Activated T-cell treated with anti-CD3 and anti-CD28 coated beads, Interleukin-2, amount 50 U/mL, for 72 hours (primary cell): ENCODE results near the gene FBXW7. TPM values are rescaled to one million over a fixed set of nuclear protein-coding genes. Genes with fewer than 3 reads are reported as not detected.

Experiments
- ATAC-seq, 2 donors: fragments of 150-1000 bp; cut with Tn5 transposase; replicated peaks in 1 of 2; 2 replicates each; pipeline ENCODE4 v1.10.0; 2021; ENCODE audit warnings: moderate library complexity in 2 of 2, mild to moderate bottlenecking in 1 of 2
- DNase-seq, 2 donors: peaks; one replicate each; pipeline ENCODE4 v3.0.0; 2021 to 2022; ENCODE audit warnings: mixed read lengths in 1 of 2
- H3K27ac Mint-ChIP-seq: one replicate; pipeline ENCODE4 v1.8.0; 2022; ENCODE audit warnings: mild to moderate bottlenecking, moderate library complexity, mixed read lengths
- H3K27me3 Mint-ChIP-seq: one replicate; pipeline ENCODE4 v1.8.0; 2022; ENCODE audit warnings: low read depth, mixed read lengths
- H3K36me3 Mint-ChIP-seq, 2 donors: one replicate each; pipeline ENCODE4 v1.8.0; 2022; ENCODE audit warnings: mixed read lengths in 2 of 2, mild to moderate bottlenecking in 1 of 2; ENCODE audit not compliant: insufficient read depth in 2 of 2
- H3K4me1 Mint-ChIP-seq: one replicate; pipeline ENCODE4 v1.8.0; 2022; ENCODE audit warnings: low read depth, mixed read lengths
- H3K4me3 Mint-ChIP-seq, 2 donors: one replicate each; pipeline ENCODE4 v1.8.0; 2022; ENCODE audit warnings: mild to moderate bottlenecking in 2 of 2, mixed read lengths in 2 of 2, moderate library complexity in 2 of 2
- H3K9me3 Mint-ChIP-seq, 2 donors: one replicate each; pipeline ENCODE4 v1.8.0; 2022; ENCODE audit warnings: mixed read lengths in 2 of 2
- total RNA-seq, 2 donors: library from RNA; stranded (reverse); gene quantifications; one replicate each; pipeline ENCODE4 v1.2.3, GENCODE V29; 2022

The FBXW7 gene
- total RNA-seq, 2 donors from 2014 or later: 37.6 to 40.9 TPM

DNA sequence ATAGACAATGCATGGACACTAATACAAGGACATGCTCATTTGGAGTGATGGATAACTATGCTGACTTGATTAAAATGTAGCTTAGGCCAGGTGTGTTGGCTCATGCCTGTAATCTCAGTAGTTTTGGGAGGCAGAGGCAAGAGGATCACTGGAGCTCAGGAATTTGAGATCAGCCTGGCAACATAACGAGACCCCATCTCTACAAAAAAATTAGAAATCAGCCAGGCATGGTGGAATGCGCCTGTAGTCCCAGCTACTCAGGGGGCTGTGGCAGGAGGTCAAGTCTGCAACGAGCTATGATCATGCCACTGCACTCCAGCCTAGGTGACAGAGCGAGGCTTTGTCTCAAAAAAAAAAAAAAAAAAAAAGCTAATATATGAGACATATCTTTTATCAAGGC, 196.3 kb downstream of the FBXW7 start:
- Mint-ChIP-seq H3K27ac (no peak overlapping the region), H3K4me3 (no peak overlapping the region), H3K9me3 (no peaks in the 10 kb centered on the region), H3K36me3 (no peaks in the 10 kb centered on the region), H3K4me1 (no peaks in the 10 kb centered on the region), H3K27me3 (no peaks in the 10 kb centered on the region)
- no peak for ATAC-seq
- no peak for DNase-seq

DNA sequence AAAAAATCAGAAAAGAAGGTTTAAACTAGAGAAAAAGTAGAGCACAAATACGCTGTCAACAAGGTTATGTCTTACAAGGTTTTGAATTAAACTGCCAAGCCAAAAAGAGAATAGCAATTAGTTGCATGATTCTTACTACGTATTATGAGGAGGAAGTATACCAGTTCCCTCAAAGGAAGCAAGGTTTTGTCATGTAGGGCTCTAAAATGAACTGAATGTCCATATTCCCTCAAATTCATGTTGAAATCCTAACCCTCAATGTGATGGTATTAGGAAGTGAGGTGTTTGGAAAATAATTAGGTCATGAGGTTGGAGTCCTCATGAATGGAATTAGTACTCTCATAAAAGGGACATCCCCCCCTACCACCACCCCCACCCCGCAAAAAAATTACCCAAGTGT, 201.0 kb downstream of the FBXW7 start:
- H3K27ac Mint-ChIP-seq: no peak overlapping the region
- no peaks in the 10 kb centered on the region for H3K27me3 Mint-ChIP-seq
- H3K36me3 Mint-ChIP-seq: peaks cover 0 to 5% of the 10 kb centered on the region in 2 donors

DNA sequence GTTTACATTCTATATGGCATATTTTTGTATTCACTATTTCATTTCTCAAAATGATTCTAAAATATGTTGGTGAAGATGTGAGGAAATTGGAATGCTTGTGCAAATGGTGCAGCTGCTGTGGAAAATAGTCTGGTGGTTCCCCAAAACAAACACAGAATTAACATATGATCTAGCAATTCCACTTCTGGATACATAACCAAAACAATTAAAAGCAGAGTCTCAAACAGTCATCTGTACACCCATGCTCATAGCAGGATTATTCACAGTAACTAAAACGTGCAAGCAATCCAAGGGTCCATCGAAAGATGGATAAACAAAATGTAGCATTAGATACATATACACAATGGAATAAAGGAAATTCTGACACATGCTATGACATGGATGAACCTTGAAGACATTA, 204.8 kb downstream of the FBXW7 start:
- Mint-ChIP-seq H3K4me1 (peaks cover 19% of the 10 kb centered on the region), H3K36me3 (peaks cover 2 to 14% of the 10 kb centered on the region in 2 donors), H3K27me3 (no peaks in the 10 kb centered on the region), H3K27ac (no peak overlapping the region), H3K9me3 (no peaks in the 10 kb centered on the region), H3K4me3 (no peak overlapping the region)
- no peak for ATAC-seq
- no peak for DNase-seq

More for the DNA sequence above, 201.0 kb downstream of the FBXW7 start:
- DNase-seq (no peak), ATAC-seq (no peak)
- Mint-ChIP-seq H3K4me1 (no peaks in the 10 kb centered on the region), H3K9me3 (no peaks in the 10 kb centered on the region), H3K4me3 (no peak overlapping the region)

DNA sequence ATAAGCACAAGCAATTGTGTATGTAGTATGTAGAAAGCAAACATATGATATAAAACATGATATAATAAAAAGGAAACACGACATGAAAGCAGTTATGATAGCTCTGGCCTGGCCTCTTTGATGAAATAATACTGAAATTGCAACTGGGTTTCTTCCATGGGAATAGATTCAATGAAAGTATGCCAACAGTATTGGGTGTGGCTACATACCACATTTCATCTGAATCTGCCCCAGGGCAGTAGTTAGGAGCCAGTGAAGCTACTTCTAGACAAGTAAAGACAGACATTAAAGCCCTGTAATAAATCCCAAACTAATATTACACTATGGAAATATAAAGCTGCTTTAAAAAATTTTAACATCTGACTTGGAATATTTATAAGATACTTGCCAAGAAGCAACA, 207.3 kb downstream of the FBXW7 start:
- no peaks in the 10 kb centered on the region for H3K27me3 Mint-ChIP-seq
- no peak for ATAC-seq
- no peak for DNase-seq
- no peak overlapping the region for H3K4me3 Mint-ChIP-seq
- no peaks in the 10 kb centered on the region for H3K9me3 Mint-ChIP-seq
- H3K36me3 Mint-ChIP-seq: peaks cover 3 to 14% of the 10 kb centered on the region in 2 donors
- no peak overlapping the region for H3K27ac Mint-ChIP-seq
- peaks cover 19% of the 10 kb centered on the region for H3K4me1 Mint-ChIP-seq

DNA sequence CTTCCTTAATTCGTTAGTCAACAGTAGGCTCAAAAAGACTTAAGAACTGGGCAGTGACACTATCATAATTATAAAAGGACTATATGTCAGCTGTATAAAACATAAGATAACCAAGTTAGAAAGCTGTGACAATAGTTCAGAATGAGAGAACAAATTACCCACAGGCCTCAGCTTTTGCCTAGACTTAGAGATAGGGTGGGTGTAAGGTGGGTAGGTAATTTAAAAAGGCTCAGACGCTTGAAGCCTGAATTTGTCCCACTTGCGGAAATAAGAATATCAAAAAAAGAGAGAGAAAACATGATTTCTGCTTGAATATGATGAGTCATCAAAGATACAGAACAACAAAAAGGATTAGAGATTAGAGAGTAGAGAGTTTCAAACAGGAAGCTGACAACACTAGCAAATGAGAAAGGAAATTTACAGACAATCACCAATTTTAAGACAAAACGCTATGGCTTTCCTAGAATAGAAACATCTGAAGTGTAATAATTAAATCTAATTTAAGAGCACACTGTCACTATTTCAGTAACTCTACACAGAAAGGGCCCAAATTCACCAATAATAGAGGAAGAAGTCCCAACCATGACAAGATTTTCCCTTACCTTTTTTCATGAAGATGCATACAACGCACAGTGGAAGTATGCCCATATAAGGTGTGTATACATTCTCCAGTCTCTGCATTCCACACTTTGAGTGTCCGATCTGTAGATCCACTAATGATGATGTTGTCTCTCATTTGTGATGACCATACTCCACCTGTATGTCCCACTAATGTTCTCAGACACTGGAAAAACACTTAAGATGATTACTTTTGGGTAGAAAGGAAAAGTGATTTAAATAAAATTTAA, 208.1 kb downstream of the FBXW7 start:
- DNase-seq: no peak
- Mint-ChIP-seq H3K4me1 (peaks cover 19% of the 10 kb centered on the region), H3K9me3 (no peaks in the 10 kb centered on the region), H3K36me3 (peaks cover 3 to 18% of the 10 kb centered on the region in 2 donors), H3K4me3 (peak overlapping the region in 1 of 2 donors; percentile 48), H3K27ac (peak overlapping the region; percentile 63), H3K27me3 (no peaks in the 10 kb centered on the region)
- ATAC-seq: no peak

DNA sequence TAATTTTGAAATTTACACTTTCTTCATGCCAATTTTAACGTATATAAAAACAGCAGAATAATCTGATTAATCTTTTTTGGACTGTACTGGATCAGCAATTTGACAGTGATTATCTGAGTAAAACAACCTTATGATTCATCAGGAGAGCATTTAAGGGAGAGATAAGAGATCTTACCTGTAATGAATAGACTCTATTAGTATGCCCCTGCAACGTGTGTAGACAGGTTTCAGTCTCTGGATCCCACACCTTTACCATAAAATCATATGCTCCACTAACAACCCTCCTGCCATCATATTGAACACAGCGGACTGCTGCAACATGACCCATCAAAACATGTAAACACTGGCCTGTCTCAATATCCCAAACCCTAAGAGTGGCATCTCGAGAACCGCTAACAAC, 210.1 kb downstream of the FBXW7 start:
- Mint-ChIP-seq H3K9me3 (no peaks in the 10 kb centered on the region), H3K27ac (no peak overlapping the region), H3K4me1 (peaks cover 19% of the 10 kb centered on the region), H3K36me3 (peaks cover 3 to 22% of the 10 kb centered on the region in 2 donors), H3K27me3 (no peaks in the 10 kb centered on the region), H3K4me3 (no peak overlapping the region)
- no peak for DNase-seq
- no peak for ATAC-seq

DNA sequence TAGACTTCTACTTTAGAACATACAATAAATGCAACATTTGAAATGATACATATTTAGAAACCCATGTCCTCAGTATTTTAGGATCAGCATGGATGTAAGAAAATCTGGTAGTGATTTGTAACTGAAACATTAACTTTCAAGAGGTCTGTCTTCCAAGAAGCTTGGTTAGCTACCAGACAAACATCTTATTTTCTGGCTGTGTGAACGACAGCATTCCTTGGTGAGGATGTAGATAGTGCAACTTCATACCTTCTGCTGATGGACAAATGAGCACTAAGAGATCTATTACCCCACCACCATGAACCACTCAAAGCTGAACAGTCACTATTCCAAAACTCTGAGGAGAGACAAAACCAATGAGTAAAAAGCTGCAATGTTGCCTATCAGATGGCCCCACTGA, 212.7 kb downstream of the FBXW7 start:
- no peak for DNase-seq
- no peaks in the 10 kb centered on the region for H3K9me3 Mint-ChIP-seq
- ATAC-seq: no peak
- H3K27ac Mint-ChIP-seq: no peak overlapping the region
- H3K4me1 Mint-ChIP-seq: peaks cover 12% of the 10 kb centered on the region
- no peaks in the 10 kb centered on the region for H3K27me3 Mint-ChIP-seq
- H3K4me3 Mint-ChIP-seq: no peak overlapping the region
- H3K36me3 Mint-ChIP-seq: peaks cover 3 to 18% of the 10 kb centered on the region in 2 donors

DNA sequence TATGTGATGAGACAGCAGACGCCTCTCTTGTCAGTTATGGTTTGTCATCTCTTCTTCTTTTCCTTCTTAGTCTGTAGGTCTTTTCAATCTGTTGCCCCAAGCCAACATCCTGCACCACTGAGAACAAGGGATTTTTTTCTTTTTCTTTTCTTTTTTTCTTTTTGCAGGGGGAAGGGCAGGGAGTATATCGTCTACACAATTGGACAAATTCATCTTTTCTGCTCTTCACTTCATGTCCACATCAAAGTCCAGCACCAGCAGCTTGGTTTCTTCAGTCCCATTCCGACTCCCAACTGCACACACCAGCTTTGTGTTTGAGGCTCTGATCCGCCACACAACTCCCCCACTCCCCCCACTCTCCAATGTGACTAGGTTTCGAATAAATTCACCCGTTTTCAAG, 213.2 kb downstream of the FBXW7 start:
- no peak for ATAC-seq
- no peak overlapping the region for H3K4me3 Mint-ChIP-seq
- peaks cover 2 to 12% of the 10 kb centered on the region in 2 donors for H3K36me3 Mint-ChIP-seq
- peaks cover 7% of the 10 kb centered on the region for H3K4me1 Mint-ChIP-seq
- no peaks in the 10 kb centered on the region for H3K27me3 Mint-ChIP-seq
- no peak for DNase-seq
- H3K9me3 Mint-ChIP-seq: no peaks in the 10 kb centered on the region
- no peak overlapping the region for H3K27ac Mint-ChIP-seq

DNA sequence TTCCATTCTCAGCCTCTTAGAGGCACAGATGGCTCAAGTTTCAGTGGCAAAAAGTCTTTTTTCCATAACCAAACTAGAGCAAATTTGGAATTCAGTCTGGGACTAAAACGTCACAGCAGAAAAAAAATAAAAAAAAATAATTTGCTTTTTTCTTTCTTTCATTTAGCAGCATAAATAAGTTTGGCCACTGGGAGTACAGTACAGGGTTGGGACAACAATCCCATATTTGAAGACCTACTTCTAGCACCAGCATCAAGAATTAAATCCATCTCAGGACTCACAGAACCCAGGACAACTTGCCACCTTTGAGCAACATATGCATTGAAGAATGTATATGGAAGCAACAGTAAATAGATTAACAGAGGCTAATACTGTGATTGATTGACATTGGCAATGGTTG, 214.0 kb downstream of the FBXW7 start:
- Mint-ChIP-seq H3K4me3 (no peak overlapping the region), H3K27me3 (no peaks in the 10 kb centered on the region), H3K4me1 (no peaks in the 10 kb centered on the region), H3K27ac (no peak overlapping the region), H3K36me3 (peaks cover 2 to 12% of the 10 kb centered on the region in 2 donors), H3K9me3 (no peaks in the 10 kb centered on the region)
- no peak for ATAC-seq
- no peak for DNase-seq

DNA sequence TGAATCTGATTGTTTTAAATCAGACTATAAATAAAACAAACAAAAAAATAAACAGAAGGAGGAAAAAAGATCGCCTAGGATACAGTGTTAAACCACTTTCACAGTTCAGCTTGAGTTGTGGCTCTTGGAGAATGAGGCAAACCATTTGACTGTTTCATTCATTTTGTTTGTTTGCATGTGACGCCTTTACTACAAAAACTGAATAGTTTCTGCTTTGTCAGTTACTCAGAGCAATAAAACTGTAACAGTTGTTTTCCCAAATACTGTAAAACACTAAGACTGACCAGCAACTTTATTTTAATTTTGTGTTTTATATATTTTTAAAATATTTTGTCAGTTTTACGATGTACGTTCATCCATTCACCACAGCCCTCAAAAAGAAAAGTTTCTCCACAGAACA, 214.5 kb downstream of the FBXW7 start:
- no peak overlapping the region for H3K27ac Mint-ChIP-seq
- no peaks in the 10 kb centered on the region for H3K27me3 Mint-ChIP-seq
- H3K36me3 Mint-ChIP-seq: peaks cover 2 to 12% of the 10 kb centered on the region in 2 donors
- no peak for ATAC-seq
- no peak overlapping the region for H3K4me3 Mint-ChIP-seq
- no peaks in the 10 kb centered on the region for H3K4me1 Mint-ChIP-seq
- no peaks in the 10 kb centered on the region for H3K9me3 Mint-ChIP-seq
- DNase-seq: no peak

DNA sequence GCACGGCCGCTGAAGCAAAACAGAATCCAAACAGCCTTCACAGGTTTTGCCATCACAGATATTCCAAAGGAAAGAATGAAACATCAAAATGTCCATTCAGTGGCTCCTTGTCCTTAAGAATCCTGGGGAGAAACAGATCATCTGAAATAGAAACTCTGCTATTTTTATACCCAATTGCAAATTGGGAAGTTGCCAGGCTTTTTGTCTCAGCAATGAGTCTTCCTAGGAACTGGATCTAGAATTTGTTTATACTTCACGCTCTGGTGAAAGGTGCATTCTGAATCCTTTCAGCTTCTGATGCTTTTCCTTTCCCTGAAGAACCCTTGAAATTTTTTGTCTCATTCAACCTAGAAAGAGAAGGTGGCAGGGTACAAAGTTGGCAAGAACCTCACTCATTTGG, 218.9 kb downstream of the FBXW7 start:
- no peak overlapping the region for H3K4me3 Mint-ChIP-seq
- H3K27ac Mint-ChIP-seq: no peak overlapping the region
- no peaks in the 10 kb centered on the region for H3K27me3 Mint-ChIP-seq
- ATAC-seq (no peak), DNase-seq (no peak)
- no peaks in the 10 kb centered on the region for H3K4me1 Mint-ChIP-seq
- H3K9me3 Mint-ChIP-seq: no peaks in the 10 kb centered on the region
- H3K36me3 Mint-ChIP-seq: no peaks in the 10 kb centered on the region

DNA sequence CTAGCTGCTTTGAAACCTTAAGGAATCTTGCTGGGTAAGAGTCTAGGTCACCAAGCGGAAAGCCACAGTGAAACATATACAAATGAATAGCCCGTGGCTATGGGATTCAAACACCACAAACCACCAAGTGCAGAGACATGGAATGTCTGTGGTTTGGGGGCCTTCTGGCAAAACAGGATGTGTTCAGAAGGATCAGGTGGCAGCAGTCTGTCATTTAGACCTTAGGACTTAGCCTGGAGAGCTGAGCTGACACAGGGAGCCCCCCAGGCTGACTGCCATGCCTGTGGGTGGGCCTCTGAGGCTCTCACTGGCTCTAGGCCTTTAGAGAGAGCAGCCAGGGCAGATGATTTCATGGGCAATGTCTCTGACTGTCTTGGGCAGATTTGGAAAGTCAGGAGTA, 225.6 kb downstream of the FBXW7 start:
- ATAC-seq: no peak
- no peaks in the 10 kb centered on the region for H3K9me3 Mint-ChIP-seq
- no peaks in the 10 kb centered on the region for H3K36me3 Mint-ChIP-seq
- no peak for DNase-seq
- no peaks in the 10 kb centered on the region for H3K4me1 Mint-ChIP-seq
- no peak overlapping the region for H3K4me3 Mint-ChIP-seq
- H3K27ac Mint-ChIP-seq: no peak overlapping the region
- no peaks in the 10 kb centered on the region for H3K27me3 Mint-ChIP-seq

DNA sequence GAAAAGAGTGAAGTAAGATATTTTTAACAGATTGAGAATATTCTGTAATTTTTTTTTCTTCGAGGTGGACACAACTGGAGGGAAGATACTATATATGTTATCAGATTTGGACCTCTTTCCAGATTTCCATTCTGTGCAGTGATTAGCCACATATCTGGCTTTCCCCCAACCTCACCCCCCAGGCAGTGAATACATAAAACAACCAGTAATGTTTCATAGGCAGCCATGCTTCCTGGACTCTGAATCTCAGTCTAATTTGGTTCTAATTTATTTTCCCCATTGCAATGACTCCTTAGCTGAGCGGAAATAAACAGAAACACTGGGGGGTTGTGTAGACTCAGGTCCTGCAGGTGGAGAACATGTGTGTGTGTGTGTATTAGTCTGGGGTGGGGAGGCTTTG, 226.5 kb downstream of the FBXW7 start:
- H3K27me3 Mint-ChIP-seq: no peaks in the 10 kb centered on the region
- ATAC-seq (no peak), DNase-seq (no peak)
- H3K9me3 Mint-ChIP-seq: no peaks in the 10 kb centered on the region
- H3K4me3 Mint-ChIP-seq: no peak overlapping the region
- no peaks in the 10 kb centered on the region for H3K4me1 Mint-ChIP-seq
- H3K36me3 Mint-ChIP-seq: no peaks in the 10 kb centered on the region
- H3K27ac Mint-ChIP-seq: peak overlapping the region; percentile 16

DNA sequence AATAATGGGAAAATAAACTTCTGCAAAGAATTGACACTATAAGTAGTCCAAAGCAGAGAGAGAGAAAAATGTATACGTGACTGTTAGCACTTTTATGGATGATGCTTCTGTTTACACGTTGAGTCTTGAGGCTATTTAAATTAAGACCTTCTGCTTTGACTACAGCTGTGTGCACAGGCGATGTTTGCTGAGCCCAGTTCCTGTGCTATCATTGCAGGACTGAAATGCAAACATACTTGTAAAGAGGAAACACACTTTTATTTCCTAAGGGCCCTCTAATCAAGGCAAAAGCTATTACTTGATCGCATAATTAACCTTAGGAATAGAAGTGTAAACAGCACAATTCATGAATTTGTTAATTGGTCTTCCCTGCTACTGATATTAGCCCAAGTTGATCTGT, 226.9 kb downstream of the FBXW7 start:
- no peak overlapping the region for H3K4me3 Mint-ChIP-seq
- H3K36me3 Mint-ChIP-seq: no peaks in the 10 kb centered on the region
- H3K9me3 Mint-ChIP-seq: no peaks in the 10 kb centered on the region
- H3K27ac Mint-ChIP-seq: no peak overlapping the region
- DNase-seq (no peak), ATAC-seq (no peak)
- H3K27me3 Mint-ChIP-seq: no peaks in the 10 kb centered on the region
- no peaks in the 10 kb centered on the region for H3K4me1 Mint-ChIP-seq
